Liver (tissue), 9 donors: ENCODE data around the gene TXLNA. TPM values are rescaled to one million over a fixed set of nuclear protein-coding genes. Genes with fewer than 3 reads are reported as not detected.

Experiments used
- DNase-seq: peaks from one replicate; pipeline ENCODE4 v3.0.0-alpha.2; 2017; ENCODE audit warnings: low spot score
- H3K27ac ChIP-seq, 2 donors: one replicate each; pipeline ENCODE4 v1.7.0; 2013; ENCODE audit warnings: inconsistent platforms in 2 of 2, low read length in 2 of 2, control low read depth in 1 of 2, low read depth in 1 of 2, mild to moderate bottlenecking in 1 of 2
- H3K27me3 ChIP-seq, 4 donors: one replicate each; pipeline versions ENCODE4 v1.6.1 to v1.7.0; 2013; ENCODE audit warnings: low read length in 3 of 4, inconsistent platforms in 1 of 4, mild to moderate bottlenecking in 1 of 4, moderate library complexity in 1 of 4; ENCODE audit not compliant: control insufficient read depth in 4 of 4, insufficient read depth in 4 of 4
- H3K36me3 ChIP-seq, 4 donors: one replicate each; pipeline versions ENCODE4 v1.6.1 to v1.7.0; 2013; ENCODE audit warnings: low read length in 3 of 4, mild to moderate bottlenecking in 3 of 4, low read depth in 1 of 4, moderate library complexity in 1 of 4; ENCODE audit not compliant: control insufficient read depth in 4 of 4, insufficient read depth in 3 of 4
- H3K4me1 ChIP-seq, 4 donors: one replicate each; pipeline versions ENCODE4 v1.6.1 to v1.7.0; 2013; ENCODE audit warnings: low read length in 3 of 4, mild to moderate bottlenecking in 3 of 4, moderate library complexity in 1 of 4; ENCODE audit not compliant: control insufficient read depth in 4 of 4, insufficient read depth in 4 of 4
- H3K4me3 ChIP-seq, 3 donors: one replicate each; pipeline versions ENCODE4 v1.6.1 to v1.7.0; 2013; ENCODE audit warnings: low read length in 3 of 3, control low read depth in 1 of 3, low read depth in 1 of 3, mild to moderate bottlenecking in 1 of 3
- H3K9ac ChIP-seq, 2 donors: one replicate each; pipeline ENCODE4 v1.7.0; 2013; ENCODE audit warnings: low read length in 2 of 2, mild to moderate bottlenecking in 2 of 2, moderate library complexity in 2 of 2, control low read depth in 1 of 2, low read depth in 1 of 2
- H3K9me3 ChIP-seq, 4 donors: one replicate each; pipeline versions ENCODE4 v1.6.1 to v1.7.0; 2013; ENCODE audit warnings: low read length in 3 of 4; ENCODE audit not compliant: control insufficient read depth in 4 of 4
- FOXA1 ChIP-seq: IDR thresholded peaks from 2 replicates; pipeline ENCODE4 v1.6.1; 2016; ENCODE audit warnings: antibody characterized with exemption
- FOXA2 ChIP-seq: IDR thresholded peaks from 2 replicates; pipeline ENCODE4 v1.6.1; 2016; ENCODE audit warnings: antibody characterized with exemption
- GABPA ChIP-seq, 2 donors: IDR thresholded peaks in 1 of 2; conservative IDR thresholded peaks in 1 of 2; 2 replicates each; pipeline ENCODE4 v1.6.1; 2016; ENCODE audit warnings: antibody characterized with exemption in 2 of 2, mild to moderate bottlenecking in 1 of 2, moderate library complexity in 1 of 2
- HNF4A ChIP-seq, 2 donors: conservative IDR thresholded peaks; 2 replicates each; pipeline ENCODE4 v1.6.1; 2016; ENCODE audit warnings: antibody characterized with exemption in 2 of 2, mild to moderate bottlenecking in 2 of 2
- HNF4G ChIP-seq: IDR thresholded peaks from 2 replicates; pipeline ENCODE4 v1.6.1; 2016; ENCODE audit warnings: antibody characterized with exemption
- JUND ChIP-seq, 2 donors: IDR thresholded peaks; 2 replicates each; pipeline ENCODE4 v1.6.1; 2016; ENCODE audit warnings: antibody characterized with exemption in 2 of 2
- NR2F2 ChIP-seq: IDR thresholded peaks from 2 replicates; pipeline ENCODE4 v1.6.1; 2016; ENCODE audit warnings: antibody characterized with exemption
- YY1 ChIP-seq: IDR thresholded peaks from 2 replicates; pipeline ENCODE4 v1.6.1; 2016; ENCODE audit warnings: antibody characterized with exemption, mild to moderate bottlenecking
- ZBTB33 ChIP-seq: IDR thresholded peaks from 2 replicates; pipeline ENCODE4 v1.6.1; 2016; ENCODE audit warnings: antibody characterized with exemption
- WGBS: extraction: QIAGEN DNeasy Blood & Tissue Kit; methylation state at CpG from one replicate; pipeline ENCODE4 v1.1.7; 2013; 5-methylcytosine and 5-hydroxymethylcytosine counted together
- polyA plus RNA-seq, 2 donors: library from polyadenylated mRNA; stranded (reverse) in 1 of 2; unstranded in 1 of 2; fragments of 200-250 nt in 1 of 2; fragments of >200 nt in 1 of 2; fragmentation: Nextera tagmentation in 1 of 2; extraction: Ambion mirVana in 1 of 2; gene quantifications; one replicate each; pipeline versions ENCODE4 v1.2.1 to v1.2.3, GENCODE V29; 2013 to 2015
- total RNA-seq, 2 donors: library from RNA; depleted of rRNA; stranded (reverse); fragments of >200 nt; gene quantifications; one replicate each; pipeline ENCODE4 v1.2.3, GENCODE V29; 2014
- TF ChIP-seq, protein P1 (sequence below): IDR thresholded peaks from 2 replicates; pipeline ENCODE4 v1.6.1; 2016; ENCODE audit warnings: antibody characterized with exemption, mild to moderate bottlenecking
- TF ChIP-seq, protein P2 (sequence below): IDR thresholded peaks from 2 replicates; pipeline ENCODE4 v1.6.1; 2016; ENCODE audit warnings: antibody characterized with exemption
- TF ChIP-seq, protein P3 (sequence below): fragments of 150-350 bp; IDR thresholded peaks from 2 replicates; pipeline ENCODE4 v1.5.1; 2017; ENCODE audit warnings: improper control_type of control experiment, low read depth, low read length; ENCODE audit not compliant: missing input control
- donor health status: healthy.
- donor health status: healthy.
- donor health status: healthy.
- donor health status: healthy.
- donor health status: healthy.

Gene TXLNA
- total and polyA plus RNA-seq, 4 donors, result 17.9 to 46.7 (median 28.9) TPM

GRCh38 chr1:32219022-32219421 lies 39.5 kb downstream of the TXLNA start:
- Histone ChIP-seq H3K36me3 (peaks cover 0 to 13% (median 4%) of the 10 kb centered on the region in 4 donors), H3K27me3 (no peaks in the 10 kb centered on the region), H3K4me1 (peaks cover 13 to 22% (median 17%) of the 10 kb centered on the region in 4 donors), H3K9ac (no peak overlapping the region), H3K9me3 (no peaks in the 10 kb centered on the region), H3K27ac (no peak overlapping the region), H3K4me3 (no peak overlapping the region)
- 96% methylated on average over 7 of the region's 7 CpGs for WGBS
- no peak for TF ChIP-seq FOXA2
- no peak for TF ChIP-seq HNF4A (conservative IDR thresholded peaks at IDR 0.05)
- no peak for DNase-seq

DNA sequence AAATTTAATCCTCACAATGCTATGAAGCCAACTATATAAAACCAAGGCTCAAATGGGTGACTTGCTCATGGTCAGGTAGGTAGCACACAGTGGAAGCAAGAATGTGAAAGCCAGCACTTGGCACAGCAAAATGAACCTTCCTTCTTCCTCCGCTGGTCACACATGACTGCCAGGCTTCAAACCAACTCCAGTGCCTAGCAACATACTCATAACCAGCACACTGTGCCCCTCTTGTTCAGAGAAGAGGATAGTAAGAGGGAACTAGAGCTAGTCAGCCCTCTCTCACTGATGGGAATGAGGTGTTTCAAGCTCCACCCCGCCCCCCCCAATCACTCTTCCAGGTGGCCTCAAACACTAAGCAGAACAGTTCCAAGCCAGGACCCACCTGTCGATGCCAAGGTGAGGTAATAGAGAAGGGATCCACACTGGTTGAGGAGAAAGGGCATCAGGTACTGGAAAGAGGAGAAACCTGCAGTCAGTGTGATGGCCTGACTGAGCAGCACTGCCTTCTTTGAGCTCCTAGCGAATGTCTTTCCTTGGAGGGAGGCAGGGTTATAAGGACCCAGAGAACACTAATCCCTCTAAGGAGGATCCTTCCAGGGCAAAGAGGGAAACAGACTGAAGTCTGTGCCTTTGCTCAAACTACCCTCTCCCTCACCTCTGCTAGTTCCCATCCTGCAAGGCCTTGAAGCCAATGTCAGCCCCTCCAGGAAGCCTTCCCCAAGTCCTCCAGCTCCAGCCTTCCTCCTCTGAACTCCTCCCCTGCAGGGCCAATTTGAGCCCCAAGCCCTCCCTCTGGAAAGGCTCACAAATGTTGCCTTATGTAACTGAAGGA lies 41.5 kb downstream of the TXLNA start:
- TF ChIP-seq HNF4A (conservative IDR thresholded peaks at IDR 0.05) (no peak), JUND (IDR thresholded peaks at IDR 0.05) (no peak)
- Histone ChIP-seq H3K36me3 (peaks cover under 1 to 14% (median 5%) of the 10 kb centered on the region in 4 donors), H3K27ac (no peak overlapping the region), H3K27me3 (no peaks in the 10 kb centered on the region), H3K4me3 (peak overlapping the region; percentile 85 to 94 (median 92)), H3K9me3 (no peaks in the 10 kb centered on the region), H3K9ac (peak overlapping the region; percentile 69 to 70), H3K4me1 (peaks cover 13 to 26% (median 23%) of the 10 kb centered on the region in 4 donors)
- 94% methylated on average over 4 of the region's 4 CpGs for WGBS
- no peak for DNase-seq

- no peaks in the 10 kb centered on the region for H3K27me3 ChIP-seq
- peaks cover 13 to 26% (median 23%) of the 10 kb centered on the region in 4 donors for H3K4me1 ChIP-seq
- 5% methylated on average over 13 of the region's 13 CpGs for WGBS
- no peak for DNase-seq
- H3K27ac ChIP-seq, result peak overlapping the region; percentile 77 to 89
- H3K36me3 ChIP-seq, result peaks cover 4 to 18% (median 9%) of the 10 kb centered on the region in 4 donors
- no peaks in the 10 kb centered on the region for H3K9me3 ChIP-seq
- no peak for TF ChIP-seq ZBTB33
- no peak for TF ChIP-seq HNF4A (conservative IDR thresholded peaks at IDR 0.05)
- peak overlapping the region; percentile 85 to 94 (median 92) for H3K4me3 ChIP-seq
- peak overlapping the region; percentile 69 to 70 for H3K9ac ChIP-seq
These were observed 42.1 kb downstream of the TXLNA start for GRCh38 chr1:32221581-32221979.

GRCh38 chr1:32221980-32222755 lies 42.7 kb downstream of the TXLNA start, which contains the start of the genes EIF3I and TMEM234:
Gene EIF3I, plus strand, starts transcription at chr1:32222407. Its CDS starts 35 bp downstream, at chr1:32222442.
Gene TMEM234, minus strand, starts transcription at chr1:32222353. Its CDS starts 31 bp downstream, at chr1:32222322.
- H3K4me1 ChIP-seq, result peaks cover 13 to 26% (median 23%) of the 10 kb centered on the region in 4 donors
- H3K36me3 ChIP-seq, result peaks cover 4 to 20% (median 9%) of the 10 kb centered on the region in 4 donors
- under 1% methylated on average over 46 of the region's 46 CpGs for WGBS
- peak within 1 kb of the TSS; percentile 85 to 94 (median 92) for H3K4me3 ChIP-seq
- no peaks in the 10 kb centered on the region for H3K27me3 ChIP-seq
- peak; percentile 89 for DNase-seq
- peak within 1 kb of the TSS; percentile 91 to 94 for H3K9ac ChIP-seq
- peak within 1 kb of the TSS; percentile 77 to 89 for H3K27ac ChIP-seq
- H3K9me3 ChIP-seq, result no peaks in the 10 kb centered on the region
- TF ChIP-seq YY1, result peak; percentile 57
- peak; percentile 91 to 97 for TF ChIP-seq GABPA (IDR thresholded peaks at IDR 0.05 in 1 of 2, conservative IDR thresholded peaks at IDR 0.05 in 1 of 2)
- no peak for TF ChIP-seq FOXA2
- TF ChIP-seq NR2F2, result peak; percentile 86
- no peak for TF ChIP-seq FOXA1
- TF ChIP-seq, protein P1, sequence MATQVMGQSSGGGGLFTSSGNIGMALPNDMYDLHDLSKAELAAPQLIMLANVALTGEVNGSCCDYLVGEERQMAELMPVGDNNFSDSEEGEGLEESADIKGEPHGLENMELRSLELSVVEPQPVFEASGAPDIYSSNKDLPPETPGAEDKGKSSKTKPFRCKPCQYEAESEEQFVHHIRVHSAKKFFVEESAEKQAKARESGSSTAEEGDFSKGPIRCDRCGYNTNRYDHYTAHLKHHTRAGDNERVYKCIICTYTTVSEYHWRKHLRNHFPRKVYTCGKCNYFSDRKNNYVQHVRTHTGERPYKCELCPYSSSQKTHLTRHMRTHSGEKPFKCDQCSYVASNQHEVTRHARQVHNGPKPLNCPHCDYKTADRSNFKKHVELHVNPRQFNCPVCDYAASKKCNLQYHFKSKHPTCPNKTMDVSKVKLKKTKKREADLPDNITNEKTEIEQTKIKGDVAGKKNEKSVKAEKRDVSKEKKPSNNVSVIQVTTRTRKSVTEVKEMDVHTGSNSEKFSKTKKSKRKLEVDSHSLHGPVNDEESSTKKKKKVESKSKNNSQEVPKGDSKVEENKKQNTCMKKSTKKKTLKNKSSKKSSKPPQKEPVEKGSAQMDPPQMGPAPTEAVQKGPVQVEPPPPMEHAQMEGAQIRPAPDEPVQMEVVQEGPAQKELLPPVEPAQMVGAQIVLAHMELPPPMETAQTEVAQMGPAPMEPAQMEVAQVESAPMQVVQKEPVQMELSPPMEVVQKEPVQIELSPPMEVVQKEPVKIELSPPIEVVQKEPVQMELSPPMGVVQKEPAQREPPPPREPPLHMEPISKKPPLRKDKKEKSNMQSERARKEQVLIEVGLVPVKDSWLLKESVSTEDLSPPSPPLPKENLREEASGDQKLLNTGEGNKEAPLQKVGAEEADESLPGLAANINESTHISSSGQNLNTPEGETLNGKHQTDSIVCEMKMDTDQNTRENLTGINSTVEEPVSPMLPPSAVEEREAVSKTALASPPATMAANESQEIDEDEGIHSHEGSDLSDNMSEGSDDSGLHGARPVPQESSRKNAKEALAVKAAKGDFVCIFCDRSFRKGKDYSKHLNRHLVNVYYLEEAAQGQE, result no peak
- TF ChIP-seq, protein P2, sequence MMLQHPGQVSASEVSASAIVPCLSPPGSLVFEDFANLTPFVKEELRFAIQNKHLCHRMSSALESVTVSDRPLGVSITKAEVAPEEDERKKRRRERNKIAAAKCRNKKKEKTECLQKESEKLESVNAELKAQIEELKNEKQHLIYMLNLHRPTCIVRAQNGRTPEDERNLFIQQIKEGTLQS, result no peak
- peak in 1 of 2 donors; percentile 28 for TF ChIP-seq JUND (IDR thresholded peaks at IDR 0.05)
- no peak for TF ChIP-seq HNF4G
- TF ChIP-seq, protein P3, sequence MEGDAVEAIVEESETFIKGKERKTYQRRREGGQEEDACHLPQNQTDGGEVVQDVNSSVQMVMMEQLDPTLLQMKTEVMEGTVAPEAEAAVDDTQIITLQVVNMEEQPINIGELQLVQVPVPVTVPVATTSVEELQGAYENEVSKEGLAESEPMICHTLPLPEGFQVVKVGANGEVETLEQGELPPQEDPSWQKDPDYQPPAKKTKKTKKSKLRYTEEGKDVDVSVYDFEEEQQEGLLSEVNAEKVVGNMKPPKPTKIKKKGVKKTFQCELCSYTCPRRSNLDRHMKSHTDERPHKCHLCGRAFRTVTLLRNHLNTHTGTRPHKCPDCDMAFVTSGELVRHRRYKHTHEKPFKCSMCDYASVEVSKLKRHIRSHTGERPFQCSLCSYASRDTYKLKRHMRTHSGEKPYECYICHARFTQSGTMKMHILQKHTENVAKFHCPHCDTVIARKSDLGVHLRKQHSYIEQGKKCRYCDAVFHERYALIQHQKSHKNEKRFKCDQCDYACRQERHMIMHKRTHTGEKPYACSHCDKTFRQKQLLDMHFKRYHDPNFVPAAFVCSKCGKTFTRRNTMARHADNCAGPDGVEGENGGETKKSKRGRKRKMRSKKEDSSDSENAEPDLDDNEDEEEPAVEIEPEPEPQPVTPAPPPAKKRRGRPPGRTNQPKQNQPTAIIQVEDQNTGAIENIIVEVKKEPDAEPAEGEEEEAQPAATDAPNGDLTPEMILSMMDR, result no peak
